GM10266 (cell line): Measurements from ENCODE around the gene LPXN.

Source experiments
- DNase-seq: peaks from one replicate; pipeline ENCODE4 v3.0.0; 2012; ENCODE audit errors: extremely low spot score
- CTCF ChIP-seq: IDR thresholded peaks from 2 replicates; pipeline ENCODE4 v1.5.1; 2012; ENCODE audit warnings: mild to moderate bottlenecking, low read depth; ENCODE audit not compliant: control insufficient read depth, insufficient read depth; ENCODE audit errors: missing control alignments

The LPXN gene

GRCh38 chr11:58567889-58568512 lies 7.7 kb downstream of the LPXN start:
- peak; percentile 27 for DNase-seq
- TF ChIP-seq CTCF = peak; percentile 70

- no peak for DNase-seq
- TF ChIP-seq CTCF = no peak
Observed at GRCh38 chr11:58564231-58564630, 11.4 kb downstream of the LPXN start.

GRCh38 chr11:58562375-58562800 lies 13.3 kb downstream of the LPXN start:
- no peak for DNase-seq
- no peak for TF ChIP-seq CTCF

- TF ChIP-seq CTCF = no peak
- no peak for DNase-seq
Observed at GRCh38 chr11:58561394-58562098, 14.1 kb downstream of the LPXN start.

GRCh38 chr11:58560842-58561241 lies 14.8 kb downstream of the LPXN start:
- no peak for DNase-seq

GRCh38 chr11:58549644-58550043 lies 26.0 kb downstream of the LPXN start:
- no peak for DNase-seq
- TF ChIP-seq CTCF = no peak

More at GRCh38 chr11:58560842-58561241, 14.8 kb downstream of the LPXN start:
- no peak for TF ChIP-seq CTCF

GRCh38 chr11:58546841-58547240 lies 28.8 kb downstream of the LPXN start:
- no peak for DNase-seq
- no peak for TF ChIP-seq CTCF
